Measurements from ENCODE around the gene OR7A17. TPM values are rescaled to one million over a fixed set of nuclear protein-coding genes. Genes with fewer than 3 reads are reported as not detected.

Gene OR7A17
- total RNA-seq, 2 donors from 2014 or later, result not detected

Other genes starting within 250 kb of the OR7A17 start
- not detected for gene ADGRE3, start 211.3 kb downstream of the OR7A17 start, total RNA-seq
- 10 to 100 TPM; 12.5 to 15.4 TPM for gene ZNF333, start 196.1 kb downstream of the OR7A17 start, total RNA-seq
- 1 to 10 TPM; 1.1 to 1.6 TPM for gene ADGRE2, start 107.6 kb downstream of the OR7A17 start, total RNA-seq
- not detected for gene OR7A5, start 50.9 kb downstream of the OR7A17 start, total RNA-seq
- not detected for gene OR7C1, start 50.9 kb downstream of the OR7A17 start, total RNA-seq
- not detected for gene OR7A10, start 37.2 kb downstream of the OR7A17 start, total RNA-seq
- not detected for gene OR7C2, start 55.4 kb upstream of the OR7A17 start, total RNA-seq
- gene SLC1A6, start 93.7 kb upstream of the OR7A17 start, total RNA-seq, result not detected
- not detected for gene CASP14, start 163.3 kb upstream of the OR7A17 start, total RNA-seq
- gene OR1I1, start 196.1 kb upstream of the OR7A17 start, total RNA-seq, result not detected
- gene SYDE1, start 221.3 kb upstream of the OR7A17 start, total RNA-seq, result 10 to 100 TPM; 17.3 to 28.9 TPM

Data from right atrium auricular region (tissue), 2 donors.